K562 (cell line): ENCODE data around the gene DBNDD1. TPM values are rescaled to one million over a fixed set of nuclear protein-coding genes. Genes with fewer than 3 reads are reported as not detected.
"Not testable (repeated sequence)": the region's sequence is repeated elsewhere in the genome, so short reads cannot be mapped to it uniquely, and the experiment has no call there.

Experiments used
- ATF7 ChIP-seq: fragments of 450-650 bp; IDR thresholded peaks from 2 replicates; pipeline ENCODE4 v1.7.1; 2014; ENCODE audit warnings: mild to moderate bottlenecking, moderate library complexity
- C11orf30 ChIP-seq: fragments of 450-650 bp; IDR thresholded peaks from 2 replicates; pipeline ENCODE4 v1.6.1; 2016; ENCODE audit warnings: low read depth, mild to moderate bottlenecking
- ETV1 ChIP-seq: fragments of 450-650 bp; conservative IDR thresholded peaks from 2 replicates; pipeline ENCODE4 v1.6.1; 2016; ENCODE audit warnings: missing genetic modification characterization, control low read depth, low read depth, missing compliant biosample characterization
- FOXA3 ChIP-seq, 2 experiments: fragments of 450-650 bp in 1 of 2; sonication (generic) in 1 of 2; formaldehyde crosslinking; IDR thresholded peaks in 1 of 2; conservative IDR thresholded peaks in 1 of 2; 2 replicates each; pipeline versions ENCODE4 v1.4.0 to v1.8.0; 2020 to 2022; ENCODE audit warnings: mild to moderate bottlenecking in 2 of 2, missing genetic modification reagents in 1 of 2
- JUN ChIP-seq, 2 experiments: sonication (generic) in 1 of 2; formaldehyde crosslinking in 1 of 2; IDR thresholded peaks; 2 replicates each; pipeline versions ENCODE4 v1.6.1 to v1.8.0; 2012 to 2022; ENCODE audit warnings: borderline replicate concordance in 2 of 2, mild to moderate bottlenecking in 2 of 2, improper control_type of control experiment in 1 of 2, low read depth in 1 of 2, low read length in 1 of 2, missing genetic modification reagents in 1 of 2
- MAFK ChIP-seq: IDR thresholded peaks from 2 replicates; pipeline ENCODE4 v1.6.1; 2011; ENCODE audit warnings: low read length, improper control_type of control experiment
- MCM7 ChIP-seq, 2 experiments: fragments of 450-650 bp; IDR thresholded peaks; 2 replicates each; pipeline ENCODE4 v1.6.1; 2016 to 2018
- MYNN ChIP-seq, 2 experiments: sonication (generic); formaldehyde crosslinking in 1 of 2; IDR thresholded peaks; 2 replicates each; pipeline versions ENCODE4 v1.5.0 to v1.6.1; 2016 to 2020; ENCODE audit warnings: antibody characterized with exemption in 1 of 2, missing genetic modification reagents in 1 of 2
- SOX6 ChIP-seq: fragments of 450-650 bp; IDR thresholded peaks from 2 replicates; pipeline ENCODE4 v1.6.1; 2014; ENCODE audit warnings: mild to moderate bottlenecking
- TBL1XR1 ChIP-seq, 2 experiments: IDR thresholded peaks; 2 replicates each; pipeline ENCODE4 v1.6.1; 2012; ENCODE audit warnings: improper control_type of control experiment in 2 of 2, low read length in 2 of 2, mild to moderate bottlenecking in 1 of 2
- ZFX ChIP-seq: sonication (generic); formaldehyde crosslinking; IDR thresholded peaks from 2 replicates; pipeline ENCODE4 v1.8.0; 2022; ENCODE audit warnings: mild to moderate bottlenecking, missing genetic modification reagents, moderate library complexity
- ZNF12 ChIP-seq: sonication (generic); formaldehyde crosslinking; IDR thresholded peaks from 2 replicates; pipeline ENCODE4 v1.4.0; 2020; ENCODE audit warnings: mild to moderate bottlenecking, missing genetic modification reagents
- ZNF24 ChIP-seq: fragments of 450-650 bp; IDR thresholded peaks from 2 replicates; pipeline ENCODE4 v1.6.1; 2016
- ZNF584 ChIP-seq: fragments of 200-800 bp; sonication (Bioruptor generic); IDR thresholded peaks from 2 replicates; pipeline ENCODE4 v1.6.1; 2016; ENCODE audit warnings: low read depth, mild to moderate bottlenecking, missing genetic modification characterization, missing compliant biosample characterization
- ZNF766 ChIP-seq: fragments of 200-800 bp; sonication (Bioruptor generic); conservative IDR thresholded peaks from 2 replicates; pipeline ENCODE4 v1.6.1; 2016; ENCODE audit warnings: missing genetic modification characterization, missing compliant biosample characterization
- polyA plus RNA-seq, 8 experiments: library from polyadenylated mRNA; depleted of rRNA in 4 of 8; stranded (reverse) in 5 of 8; unstranded in 3 of 8; fragments of >200 nt; fragmentation: Nextera tagmentation in 2 of 8; fragmentation: Illumina TruSeq in 1 of 8; extraction: Ambion mirVana in 2 of 8; extraction: Trizol in 1 of 8; gene quantifications; 2 replicates each; pipeline versions ENCODE4 v1.2.1 to v1.2.3, GENCODE V29; 2011 to 2014; ENCODE audit warnings: inconsistent platforms in 1 of 8, missing spikeins in 1 of 8
- total RNA-seq, 7 experiments: library from RNA; depleted of rRNA in 6 of 7; stranded (reverse); fragments of >200 nt in 6 of 7; fragmentation: Illumina TruSeq in 2 of 7; extraction: Trizol in 2 of 7; gene quantifications; 2 replicates each; pipeline versions ENCODE4 v1.2.1 to v1.2.3, GENCODE V29; 2011 to 2021; ENCODE audit warnings: low replicate concordance in 1 of 7
- TF ChIP-seq, protein P1 (sequence below), 3 experiments: IDR thresholded peaks in 2 of 3; conservative IDR thresholded peaks in 1 of 3; 2 replicates each; pipeline ENCODE4 v1.5.1; 2011 to 2012; ENCODE audit warnings: low read length in 3 of 3, mild to moderate bottlenecking in 3 of 3, control low read depth in 2 of 3, improper control_type of control experiment in 1 of 3, inconsistent platforms in 1 of 3, low read depth in 1 of 3, mixed read lengths in 1 of 3, moderate library complexity in 1 of 3; ENCODE audit not compliant: insufficient read depth in 2 of 3
- TF ChIP-seq, protein P2 (sequence below): fragments of 450-650 bp; IDR thresholded peaks from 2 replicates; pipeline ENCODE4 v1.6.1; 2014; ENCODE audit warnings: low read depth, mild to moderate bottlenecking, moderate library complexity, borderline replicate concordance
- TF ChIP-seq, protein P3 (sequence below): sonication (generic); formaldehyde crosslinking; IDR thresholded peaks from 2 replicates; pipeline ENCODE4 v1.8.1; 2023; ENCODE audit warnings: mild to moderate bottlenecking, missing genetic modification reagents
- TF ChIP-seq, protein P4 (sequence below), 2 experiments: fragments of 450-650 bp in 1 of 2; sonication (generic) in 1 of 2; formaldehyde crosslinking in 1 of 2; IDR thresholded peaks in 1 of 2; conservative IDR thresholded peaks in 1 of 2; 2 replicates each; pipeline versions ENCODE4 v1.6.1 to v1.8.1; 2016 to 2023; ENCODE audit warnings: mild to moderate bottlenecking in 2 of 2, moderate library complexity in 2 of 2, inconsistent platforms in 1 of 2, missing genetic modification reagents in 1 of 2

The DBNDD1 gene
- total and polyA plus RNA-seq, 9 of the 15 experiments (the other 6 are each of a cell fraction or from before 2014, with no cell fraction given): 0.55 to 13.0 (median 5.8) TPM

DNA sequence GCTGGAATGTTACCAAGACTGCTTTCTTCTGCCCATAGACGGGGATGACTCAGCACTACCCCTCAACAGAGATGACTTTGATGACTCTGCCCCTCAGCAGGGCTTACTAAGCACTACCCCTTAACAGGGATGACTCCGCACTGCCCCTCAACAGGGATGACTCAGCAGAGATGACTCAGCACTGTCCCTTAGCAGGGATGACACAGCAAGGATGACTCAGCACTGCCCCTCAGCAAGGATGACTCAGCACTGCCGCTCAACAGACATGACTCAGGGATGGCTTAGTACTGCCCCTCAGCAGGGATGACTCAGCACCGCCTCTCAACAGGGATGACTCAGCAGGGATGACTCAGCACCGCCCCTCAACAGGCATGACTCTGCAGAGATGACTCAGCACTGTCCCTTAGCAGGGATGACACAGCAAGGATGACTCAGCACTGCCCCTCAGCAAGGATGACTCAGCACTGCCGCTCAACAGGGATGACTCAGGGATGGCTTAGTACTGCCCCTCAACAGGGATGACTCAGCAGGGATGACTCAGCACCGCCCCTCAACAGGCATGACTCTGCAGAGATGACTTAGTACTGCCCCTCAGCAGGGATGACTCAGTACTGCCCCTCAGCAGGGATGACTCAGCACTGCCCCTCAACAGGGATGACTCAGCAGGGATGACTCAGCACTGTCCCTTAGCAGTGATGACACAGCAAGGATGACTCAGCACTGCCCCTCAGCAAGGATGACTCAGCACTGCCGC lies 24.4 kb downstream of the DBNDD1 start (continued):
- TF ChIP-seq, protein P1, sequence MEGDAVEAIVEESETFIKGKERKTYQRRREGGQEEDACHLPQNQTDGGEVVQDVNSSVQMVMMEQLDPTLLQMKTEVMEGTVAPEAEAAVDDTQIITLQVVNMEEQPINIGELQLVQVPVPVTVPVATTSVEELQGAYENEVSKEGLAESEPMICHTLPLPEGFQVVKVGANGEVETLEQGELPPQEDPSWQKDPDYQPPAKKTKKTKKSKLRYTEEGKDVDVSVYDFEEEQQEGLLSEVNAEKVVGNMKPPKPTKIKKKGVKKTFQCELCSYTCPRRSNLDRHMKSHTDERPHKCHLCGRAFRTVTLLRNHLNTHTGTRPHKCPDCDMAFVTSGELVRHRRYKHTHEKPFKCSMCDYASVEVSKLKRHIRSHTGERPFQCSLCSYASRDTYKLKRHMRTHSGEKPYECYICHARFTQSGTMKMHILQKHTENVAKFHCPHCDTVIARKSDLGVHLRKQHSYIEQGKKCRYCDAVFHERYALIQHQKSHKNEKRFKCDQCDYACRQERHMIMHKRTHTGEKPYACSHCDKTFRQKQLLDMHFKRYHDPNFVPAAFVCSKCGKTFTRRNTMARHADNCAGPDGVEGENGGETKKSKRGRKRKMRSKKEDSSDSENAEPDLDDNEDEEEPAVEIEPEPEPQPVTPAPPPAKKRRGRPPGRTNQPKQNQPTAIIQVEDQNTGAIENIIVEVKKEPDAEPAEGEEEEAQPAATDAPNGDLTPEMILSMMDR (IDR thresholded peaks at IDR 0.05 in 2 of 3, conservative IDR thresholded peaks at IDR 0.05 in 1 of 3; ENCODE audit: insufficient read depth in 2 of 3, low read depth in 1 of 3, low read length in 3 of 3): peak in 1 of 3 experiments; percentile 8; a peak in 1 of 6 replicates
- peak; percentile 75; the same call in 1 of the 2 replicates for TF ChIP-seq ZNF584 (CRISPR knock-in tag)
- TF ChIP-seq ATF7: peak; percentile 88
- 0 out of 2 replicates have a peak, but pooled peaks have one; percentile 54 for TF ChIP-seq SOX6
- TF ChIP-seq ZNF24: peak; percentile 86
- TF ChIP-seq FOXA3 (CRISPR knock-in tag; conservative IDR thresholded peaks at IDR 0.05 in 1 of 2, IDR thresholded peaks at IDR 0.05 in 1 of 2): 0 out of 4 replicates have a peak, but pooled peaks of 1 of the 2 experiments have one; percentile 18
- TF ChIP-seq MCM7 (IDR thresholded peaks at IDR 0.05): peak in 1 of 2 experiments; percentile 87; a peak in 1 of 4 replicates
- peak; percentile 98 for TF ChIP-seq C11orf30
- peak; percentile 55; the same call in 1 of the 2 replicates for TF ChIP-seq ETV1
- TF ChIP-seq ZNF766: peak; percentile 31; the same call in 1 of the 2 replicates
- TF ChIP-seq, protein P2, sequence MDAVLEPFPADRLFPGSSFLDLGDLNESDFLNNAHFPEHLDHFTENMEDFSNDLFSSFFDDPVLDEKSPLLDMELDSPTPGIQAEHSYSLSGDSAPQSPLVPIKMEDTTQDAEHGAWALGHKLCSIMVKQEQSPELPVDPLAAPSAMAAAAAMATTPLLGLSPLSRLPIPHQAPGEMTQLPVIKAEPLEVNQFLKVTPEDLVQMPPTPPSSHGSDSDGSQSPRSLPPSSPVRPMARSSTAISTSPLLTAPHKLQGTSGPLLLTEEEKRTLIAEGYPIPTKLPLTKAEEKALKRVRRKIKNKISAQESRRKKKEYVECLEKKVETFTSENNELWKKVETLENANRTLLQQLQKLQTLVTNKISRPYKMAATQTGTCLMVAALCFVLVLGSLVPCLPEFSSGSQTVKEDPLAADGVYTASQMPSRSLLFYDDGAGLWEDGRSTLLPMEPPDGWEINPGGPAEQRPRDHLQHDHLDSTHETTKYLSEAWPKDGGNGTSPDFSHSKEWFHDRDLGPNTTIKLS: peak; percentile 13; the same call in 1 of the 2 replicates
- TF ChIP-seq TBL1XR1 (IDR thresholded peaks at IDR 0.05; ENCODE audit: low read length in 2 of 2): peak in 1 of 2 experiments; percentile 51; a peak in 1 of 4 replicates
- 0 out of 2 replicates have a peak, but pooled peaks have one; percentile 38 for TF ChIP-seq ZNF12
- TF ChIP-seq ZFX (CRISPR knock-in tag): 0 out of 2 replicates have a peak, but pooled peaks have one; percentile 20
- TF ChIP-seq MYNN (IDR thresholded peaks at IDR 0.05): peak; percentile 65; the same call in 1 of the 2 replicates
- TF ChIP-seq MYNN (CRISPR knock-in tag; IDR thresholded peaks at IDR 0.05): not testable (repeated sequence)
- TF ChIP-seq, protein P3, sequence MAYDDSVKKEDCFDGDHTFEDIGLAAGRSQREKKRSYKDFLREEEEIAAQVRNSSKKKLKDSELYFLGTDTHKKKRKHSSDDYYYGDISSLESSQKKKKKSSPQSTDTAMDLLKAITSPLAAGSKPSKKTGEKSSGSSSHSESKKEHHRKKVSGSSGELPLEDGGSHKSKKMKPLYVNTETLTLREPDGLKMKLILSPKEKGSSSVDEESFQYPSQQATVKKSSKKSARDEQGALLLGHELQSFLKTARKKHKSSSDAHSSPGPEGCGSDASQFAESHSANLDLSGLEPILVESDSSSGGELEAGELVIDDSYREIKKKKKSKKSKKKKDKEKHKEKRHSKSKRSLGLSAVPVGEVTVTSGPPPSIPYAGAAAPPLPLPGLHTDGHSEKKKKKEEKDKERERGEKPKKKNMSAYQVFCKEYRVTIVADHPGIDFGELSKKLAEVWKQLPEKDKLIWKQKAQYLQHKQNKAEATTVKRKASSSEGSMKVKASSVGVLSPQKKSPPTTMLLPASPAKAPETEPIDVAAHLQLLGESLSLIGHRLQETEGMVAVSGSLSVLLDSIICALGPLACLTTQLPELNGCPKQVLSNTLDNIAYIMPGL (CRISPR knock-in tag): peak; percentile 61; the same call in 1 of the 2 replicates
- TF ChIP-seq MAFK: peak; percentile 85
- TF ChIP-seq JUN (IDR thresholded peaks at IDR 0.05; ENCODE audit: borderline replicate concordance, low read depth, low read length): peak; percentile 82
- TF ChIP-seq JUN (CRISPR knock-in tag; IDR thresholded peaks at IDR 0.05; ENCODE audit: borderline replicate concordance): peak; percentile 100
- TF ChIP-seq, protein P4, sequence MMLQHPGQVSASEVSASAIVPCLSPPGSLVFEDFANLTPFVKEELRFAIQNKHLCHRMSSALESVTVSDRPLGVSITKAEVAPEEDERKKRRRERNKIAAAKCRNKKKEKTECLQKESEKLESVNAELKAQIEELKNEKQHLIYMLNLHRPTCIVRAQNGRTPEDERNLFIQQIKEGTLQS (IDR thresholded peaks at IDR 0.05): peak; percentile 97
- TF ChIP-seq, protein P4 (CRISPR knock-in tag; conservative IDR thresholded peaks at IDR 0.05): peak; percentile 99
